Activated CD4-positive, alpha-beta T cell treated with anti-CD3 and anti-CD28 coated beads for 1 hour (primary cell): ENCODE results near the gene RAMACL.
"Not testable (repeated sequence)": the region's sequence is repeated elsewhere in the genome, so short reads cannot be mapped to it uniquely, and the experiment has no call there.

Experiments
- DNase-seq: peaks from one replicate; pipeline ENCODE4 v3.0.0-alpha.2; 2020

The RAMACL gene

DNA sequence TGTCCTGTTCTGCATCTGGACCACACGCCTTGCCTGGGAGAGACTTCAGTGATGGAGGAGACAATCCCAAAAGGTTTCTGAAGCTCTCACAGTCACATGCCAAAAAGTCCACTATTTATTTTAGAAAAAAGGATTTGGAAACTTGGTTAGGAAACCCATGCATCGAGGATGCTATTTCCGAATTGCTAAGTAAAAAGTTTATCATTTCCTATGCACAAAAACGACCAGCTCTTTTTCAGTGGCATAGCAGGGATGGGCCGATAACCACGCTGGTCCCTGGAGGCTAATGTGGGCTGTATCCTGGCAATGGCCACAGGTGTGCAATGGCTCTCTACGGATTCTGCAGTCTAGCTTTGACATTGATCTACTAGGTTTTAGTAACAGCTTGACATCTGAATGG is 33.9 kb downstream of the RAMACL start:
- DNase-seq, result no peak

DNA sequence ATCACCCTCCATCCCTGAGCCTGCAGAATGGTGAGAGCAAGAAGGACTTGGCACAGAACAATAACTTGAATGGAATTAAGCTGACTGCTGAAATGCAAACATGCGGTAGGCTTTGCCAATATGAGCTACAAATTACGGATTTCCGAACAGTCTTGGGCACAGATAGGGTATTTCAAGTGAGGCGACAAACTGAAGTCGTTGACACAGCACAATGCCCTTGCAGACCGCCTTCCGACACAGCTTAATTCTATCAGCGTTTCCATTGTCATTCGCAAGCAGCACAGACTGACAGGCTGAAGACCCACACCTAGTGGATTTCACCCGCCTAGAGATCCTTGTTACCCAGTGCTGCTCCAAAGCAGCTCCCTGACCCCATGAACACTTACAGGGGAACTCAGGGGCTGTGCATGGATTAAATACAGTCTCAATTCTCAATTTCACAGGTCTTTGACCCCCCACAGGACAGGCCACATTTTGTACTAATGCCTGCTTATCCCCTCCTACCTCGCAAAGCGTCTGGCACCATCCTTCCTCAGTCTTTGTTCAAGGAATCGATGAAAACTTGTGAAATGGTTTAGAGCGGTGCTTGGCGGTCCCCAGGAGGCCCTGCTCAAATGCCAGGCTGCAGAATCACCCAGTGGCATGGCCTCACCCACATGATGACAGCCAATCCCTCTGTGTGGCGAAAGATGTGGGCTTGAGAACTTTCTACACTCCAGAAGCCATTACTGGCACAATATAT is 34.6 kb downstream of the RAMACL start:
- DNase-seq, result no peak

- no peak for DNase-seq
Observed at GRCh38 chr6:166546653-166547052, 39.8 kb downstream of the RAMACL start.

DNA sequence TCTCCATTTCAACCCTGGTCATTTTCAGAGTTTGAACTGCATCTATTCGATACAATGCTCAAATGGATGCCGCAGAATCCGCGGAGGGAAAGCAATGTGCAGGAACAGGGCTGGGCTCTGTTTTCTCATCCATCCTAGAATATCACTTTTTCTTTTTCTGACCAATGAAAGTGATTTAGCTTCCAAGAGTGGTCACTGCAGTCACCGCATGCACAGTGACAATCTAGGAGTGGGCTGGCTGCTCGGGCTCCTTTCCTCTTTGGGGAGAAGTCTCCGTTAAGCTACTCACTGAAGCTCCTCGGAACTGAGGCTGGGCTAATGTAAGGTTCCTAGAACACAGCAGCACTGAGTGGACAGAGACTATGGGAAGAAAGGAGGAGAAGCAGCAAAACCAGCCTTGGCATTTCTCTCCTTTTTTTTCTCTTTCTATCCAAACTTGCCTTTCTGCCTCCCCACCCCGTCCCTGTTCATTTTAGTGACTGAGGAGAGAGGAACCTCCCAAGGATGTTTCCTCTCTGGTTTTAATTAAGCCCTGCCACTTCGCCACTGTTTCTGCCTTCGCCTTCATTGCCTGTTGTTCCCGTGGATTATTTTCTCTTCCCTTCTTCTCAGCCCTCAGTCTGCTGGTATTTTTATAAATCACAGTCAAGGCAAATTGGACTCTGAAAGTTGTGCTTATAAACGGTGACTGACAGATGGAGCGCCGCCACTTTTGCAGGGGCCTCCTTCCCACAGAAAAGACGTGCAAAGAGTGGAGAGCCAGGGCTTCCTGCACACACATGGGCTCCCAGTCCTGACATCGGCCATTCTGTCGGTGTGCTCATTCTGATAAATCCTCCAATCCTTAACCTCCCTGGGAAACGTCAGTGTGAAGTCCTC is 41.1 kb downstream of the RAMACL start:
- DNase-seq, result no peak

DNA sequence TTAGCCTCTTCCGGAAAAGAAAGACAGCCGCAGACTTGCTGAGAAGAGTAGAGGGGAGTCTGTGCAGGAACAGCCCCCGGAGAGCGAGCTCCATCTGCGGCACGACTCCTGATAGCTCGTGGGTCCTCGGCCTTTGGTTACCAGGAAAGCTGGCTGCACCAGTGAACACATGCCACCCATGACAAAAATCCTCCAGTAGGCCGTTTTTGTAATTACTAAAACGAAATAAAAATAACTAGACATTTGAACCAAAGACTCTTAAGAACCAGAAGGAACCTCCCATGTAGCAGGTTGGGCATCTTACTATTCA is 42.2 kb downstream of the RAMACL start:
- no peak for DNase-seq

DNA sequence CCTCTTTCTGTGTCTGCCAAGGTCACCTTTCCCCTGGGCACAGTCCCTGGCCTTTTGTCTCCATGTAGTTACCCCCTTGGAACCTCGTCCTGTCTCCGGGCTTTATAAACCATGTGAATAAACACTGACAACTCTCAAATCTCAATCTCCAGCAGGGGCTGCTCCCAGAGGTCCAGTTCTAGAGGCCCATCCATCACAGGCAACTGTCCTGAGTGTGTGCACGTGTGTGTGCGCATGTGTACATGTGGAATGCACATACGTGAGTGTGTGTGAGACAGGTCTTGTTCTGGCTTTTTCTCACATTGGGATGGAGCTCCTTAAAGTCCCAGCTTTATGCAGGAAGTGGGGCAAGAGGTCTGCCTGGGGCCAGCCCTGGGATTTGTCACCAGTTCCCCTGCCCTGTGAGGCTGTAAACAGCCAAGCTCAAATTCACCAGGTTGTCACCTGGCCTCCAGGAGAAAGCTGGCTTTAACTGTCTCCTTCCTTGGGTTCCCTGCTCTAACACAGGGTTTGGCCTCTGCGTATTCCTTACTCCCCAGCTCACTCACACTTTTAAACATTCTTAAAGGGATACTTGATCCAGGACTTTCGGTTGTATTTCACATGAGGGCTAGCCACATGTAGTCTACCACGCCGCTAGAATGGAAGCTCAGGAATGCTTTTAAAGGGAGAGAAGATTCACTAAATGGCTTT is 42.7 kb downstream of the RAMACL start:
- DNase-seq, result no peak

DNA sequence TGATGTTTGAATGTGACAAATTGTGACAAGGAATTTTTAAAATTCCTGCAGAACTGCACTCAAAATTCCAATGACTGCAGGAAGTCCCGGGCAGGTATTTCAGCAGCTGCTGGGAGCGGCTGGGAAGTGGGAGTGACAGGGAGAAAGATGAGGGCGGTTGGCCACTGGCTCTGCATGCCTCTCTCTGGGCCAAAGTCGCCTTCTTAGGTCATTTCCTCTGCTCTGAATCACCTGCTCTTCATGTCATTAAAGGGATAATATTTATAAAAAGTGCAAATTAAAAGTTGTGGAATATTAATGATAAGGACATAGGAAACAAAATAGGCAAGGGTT is 43.9 kb downstream of the RAMACL start:
- DNase-seq, result no peak

DNA sequence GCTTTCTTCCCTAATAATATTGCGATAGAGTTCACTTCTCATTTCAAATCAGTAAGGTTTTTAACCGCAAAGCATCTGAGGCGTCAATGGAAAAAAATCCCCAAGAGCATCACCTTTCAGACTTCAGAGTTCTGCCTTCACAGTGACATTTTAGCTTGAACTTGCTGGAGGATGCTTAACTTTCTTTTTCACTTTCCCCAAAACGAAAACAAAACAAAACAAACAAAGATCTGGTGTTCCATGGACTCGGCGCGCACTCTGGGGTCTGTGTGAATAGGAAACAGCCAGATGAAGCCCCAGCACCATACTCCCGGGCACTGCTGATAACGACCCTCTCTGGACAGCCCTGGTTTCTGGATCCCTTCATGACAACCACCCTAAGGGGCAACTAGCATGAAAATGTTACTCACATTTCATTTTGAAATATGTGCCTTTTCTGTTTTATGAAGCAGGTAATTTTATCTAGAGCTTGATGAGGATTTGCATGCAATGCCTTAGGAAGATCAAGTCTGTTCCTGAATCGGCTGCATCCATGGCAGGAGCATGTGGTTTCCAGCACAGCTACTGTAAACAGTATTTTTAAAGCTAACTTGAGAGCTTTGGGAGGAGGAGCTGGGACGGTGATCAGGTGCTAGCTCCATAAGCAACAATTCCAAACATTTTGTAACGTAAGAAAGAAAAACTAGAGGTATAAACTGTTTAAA is 44.5 kb downstream of the RAMACL start:
- no peak for DNase-seq

GRCh38 chr6:166541366-166541765 is 45.1 kb downstream of the RAMACL start:
- DNase-seq, result no peak

DNA sequence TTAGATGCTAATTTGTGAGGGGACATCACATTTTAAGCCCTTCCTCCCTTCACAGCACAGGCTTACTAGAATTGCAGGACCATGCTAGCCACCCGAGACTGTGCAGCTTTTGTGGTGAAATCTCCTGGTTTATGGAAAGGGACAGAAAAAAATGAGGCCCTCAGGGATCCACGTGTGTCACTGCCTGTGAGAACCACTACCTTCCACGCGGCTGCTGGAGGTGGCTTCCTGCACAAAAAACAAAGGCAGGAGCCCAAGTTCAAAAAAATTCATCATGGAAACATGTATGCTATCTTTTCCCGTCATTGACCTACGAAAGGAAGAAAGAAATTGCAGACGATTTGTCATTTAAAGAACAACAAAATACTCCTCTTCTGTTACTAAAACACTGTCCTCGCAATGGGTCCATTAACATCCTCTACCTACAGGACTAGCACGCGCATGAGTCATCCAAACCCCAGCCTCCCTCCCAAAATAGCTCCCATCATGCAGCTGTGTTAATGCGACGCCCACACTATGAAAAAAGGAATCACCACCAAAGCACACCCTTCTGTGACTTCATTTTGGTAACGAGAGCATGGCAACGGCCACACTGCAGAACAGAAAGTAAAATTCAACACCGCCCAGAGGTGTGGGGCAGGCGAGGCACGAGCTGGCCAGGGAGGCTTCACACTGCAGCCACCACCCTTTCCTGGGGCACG is 45.7 kb downstream of the RAMACL start:
- DNase-seq, result peak; percentile 45

DNA sequence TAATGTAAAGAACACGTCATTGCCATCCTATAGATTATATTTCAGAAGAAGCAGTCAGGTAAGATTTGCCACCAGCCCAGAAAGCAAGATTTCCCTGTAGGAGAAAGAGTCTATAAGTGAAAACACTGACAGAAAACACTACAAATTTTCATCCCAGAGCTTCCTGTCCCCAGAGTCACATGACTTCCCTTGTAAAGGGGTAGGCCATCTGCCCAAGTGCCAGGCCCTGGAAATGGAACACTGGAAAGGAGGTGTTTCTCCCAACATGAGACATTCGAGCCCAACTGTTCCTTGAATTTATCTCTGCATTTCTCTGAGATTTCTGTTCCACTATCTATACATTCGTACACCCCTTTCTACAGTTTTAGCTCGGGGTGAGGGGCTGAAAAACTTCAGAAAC is 46.9 kb downstream of the RAMACL start:
- no peak for DNase-seq

- DNase-seq, result not testable (repeated sequence)
Observed at GRCh38 chr6:166539011-166539385, 47.5 kb downstream of the RAMACL start.

DNA sequence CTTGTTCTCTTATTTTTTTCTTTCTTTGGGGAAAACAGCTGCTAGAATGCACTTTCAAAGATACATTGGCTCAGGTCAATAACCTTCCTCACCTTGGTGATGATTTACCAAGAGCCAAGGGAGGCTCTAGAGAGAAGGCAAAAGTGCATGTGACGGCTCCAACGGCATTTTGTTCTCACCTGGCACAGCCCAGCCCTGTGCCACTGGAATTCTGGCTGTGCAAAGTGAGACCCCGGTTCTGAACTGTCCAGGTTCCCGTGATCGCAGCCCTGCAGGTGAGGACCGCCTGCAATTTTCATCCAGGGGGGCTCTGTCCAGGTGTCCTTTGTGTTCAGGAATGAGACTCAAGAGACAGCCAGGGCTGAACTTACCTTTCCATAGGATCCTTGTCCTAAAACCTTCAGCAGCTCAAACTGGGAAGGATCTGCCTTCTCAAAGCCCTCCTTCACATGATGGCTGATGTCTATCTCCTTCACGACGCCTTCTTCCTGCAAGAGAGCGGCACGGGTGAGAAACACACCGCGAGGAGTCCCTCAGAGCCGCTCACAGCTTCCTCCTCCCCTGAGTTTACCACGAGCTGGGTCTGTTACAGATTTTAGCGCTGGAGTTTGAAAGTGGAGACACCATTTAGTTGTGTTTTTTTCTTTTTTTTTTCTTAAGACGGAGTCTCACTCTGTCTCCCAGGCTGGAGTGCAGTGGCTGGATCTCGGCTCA is 48.0 kb downstream of the RAMACL start:
- no peak for DNase-seq

- no peak for DNase-seq
Observed at GRCh38 chr6:166534658-166535406, 51.6 kb downstream of the RAMACL start.

GRCh38 chr6:166533205-166533824 is 53.2 kb downstream of the RAMACL start:
- no peak for DNase-seq
